Neutrophil (primary cell): Measurements from ENCODE around the gene COL8A2.
A peak's percentile ranks its signal among the peaks of the same experiment; 100 is the strongest.

ENCODE experiments used
- H3K27ac ChIP-seq: fragments of 200-600 bp; sonication (generic); 2 replicates; pipeline ENCODE4 v1.5.1; 2016; ENCODE audit warnings: mild to moderate bottlenecking, moderate library complexity
- H3K27me3 ChIP-seq: fragments of 200-600 bp; sonication (generic); 2 replicates; pipeline ENCODE4 v1.6.0; 2016; ENCODE audit warnings: mild to moderate bottlenecking
- H3K36me3 ChIP-seq: fragments of 200-600 bp; sonication (generic); 2 replicates; pipeline ENCODE4 v1.5.1; 2017
- H3K4me1 ChIP-seq, 2 experiments: fragments of 200-600 bp in 1 of 2; sonication (generic) in 1 of 2; 1 replicate in 1 of 2; 2 replicates in 1 of 2; pipeline versions ENCODE4 v1.5.1 to v1.6.1; 2013 to 2016; ENCODE audit warnings: low read depth in 1 of 2, low read length in 1 of 2, mild to moderate bottlenecking in 1 of 2, moderate library complexity in 1 of 2; ENCODE audit not compliant: control insufficient read depth in 1 of 2, insufficient read depth in 1 of 2
- H3K4me3 ChIP-seq, 2 experiments: fragments of 200-600 bp in 1 of 2; sonication (generic) in 1 of 2; 1 replicate in 1 of 2; 2 replicates in 1 of 2; pipeline ENCODE4 v1.5.1; 2013 to 2016; ENCODE audit warnings: low read depth in 1 of 2, low read length in 1 of 2, mild to moderate bottlenecking in 1 of 2, moderate library complexity in 1 of 2
- H3K9me3 ChIP-seq: fragments of 200-600 bp; sonication (generic); 2 replicates; pipeline ENCODE4 v1.5.1; 2016
- CTCF ChIP-seq: fragments of 200-600 bp; sonication (generic); IDR thresholded peaks from 2 replicates; pipeline ENCODE4 v1.5.1; 2016; ENCODE audit warnings: antibody characterized with exemption

Gene COL8A2

DNA sequence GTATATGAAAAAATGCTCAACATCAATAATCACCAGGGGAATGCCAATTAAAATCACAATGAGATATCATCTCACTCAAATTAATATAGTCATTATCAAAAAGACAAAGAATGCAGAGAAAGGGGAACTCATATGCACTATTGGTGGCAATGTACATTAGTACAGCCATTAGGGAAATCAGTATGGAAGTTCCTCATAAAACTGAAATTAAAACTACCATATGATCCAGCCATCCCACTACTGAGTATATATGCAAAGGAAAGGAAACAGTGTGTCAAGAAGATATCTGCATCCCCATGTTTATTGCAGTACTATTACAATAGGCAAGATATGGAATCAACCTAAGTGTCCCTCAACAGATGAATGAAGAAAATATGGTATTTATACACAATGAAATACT, 73.2 kb downstream of the COL8A2 start:
- Histone ChIP-seq H3K27ac (peak overlapping the region; percentile 30), H3K4me1 (peaks cover 24 to 30% of the 10 kb centered on the region in 2 experiments), H3K36me3 (peaks cover 8% of the 10 kb centered on the region), H3K9me3 (no peaks in the 10 kb centered on the region), H3K4me3 (no peak overlapping the region), H3K27me3 (no peaks in the 10 kb centered on the region)
- no peak for TF ChIP-seq CTCF
